ENCODE data around the gene SNCAIP. TPM values are rescaled to one million over a fixed set of nuclear protein-coding genes. Genes with fewer than 3 reads are reported as not detected.

SNCAIP gene
- total and polyA plus RNA-seq, 2 donors (not counting 1 experiment from before 2014, with no cell fraction given) = 1.3 to 4.1 TPM

DNA sequence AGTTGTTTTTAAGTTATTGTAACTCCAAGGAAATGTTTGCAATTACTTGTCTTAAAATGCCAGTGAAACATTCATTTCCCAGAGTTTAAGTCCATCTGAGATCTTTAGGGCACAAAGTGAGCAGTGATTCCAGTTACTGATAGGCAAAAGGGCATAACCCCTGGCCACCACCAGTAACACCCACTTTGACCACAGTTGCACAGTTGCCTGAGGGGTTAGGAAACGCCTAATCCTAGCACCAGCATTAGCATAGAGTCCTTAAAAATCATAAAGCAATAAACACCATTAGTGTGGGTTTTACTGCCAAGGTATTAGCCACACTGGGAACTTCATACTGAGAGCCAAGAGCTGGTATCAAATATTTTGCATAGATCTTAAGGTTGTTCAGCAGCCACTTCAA, 143.9 kb downstream of the SNCAIP start:
- DNase-seq (ENCODE audit: low read depth in 2 of 2) = no peak
- no peaks in the 10 kb centered on the region for H3K4me1 ChIP-seq (ENCODE audit: control insufficient read depth, extremely low read depth, insufficient read depth, low read length)

DNA sequence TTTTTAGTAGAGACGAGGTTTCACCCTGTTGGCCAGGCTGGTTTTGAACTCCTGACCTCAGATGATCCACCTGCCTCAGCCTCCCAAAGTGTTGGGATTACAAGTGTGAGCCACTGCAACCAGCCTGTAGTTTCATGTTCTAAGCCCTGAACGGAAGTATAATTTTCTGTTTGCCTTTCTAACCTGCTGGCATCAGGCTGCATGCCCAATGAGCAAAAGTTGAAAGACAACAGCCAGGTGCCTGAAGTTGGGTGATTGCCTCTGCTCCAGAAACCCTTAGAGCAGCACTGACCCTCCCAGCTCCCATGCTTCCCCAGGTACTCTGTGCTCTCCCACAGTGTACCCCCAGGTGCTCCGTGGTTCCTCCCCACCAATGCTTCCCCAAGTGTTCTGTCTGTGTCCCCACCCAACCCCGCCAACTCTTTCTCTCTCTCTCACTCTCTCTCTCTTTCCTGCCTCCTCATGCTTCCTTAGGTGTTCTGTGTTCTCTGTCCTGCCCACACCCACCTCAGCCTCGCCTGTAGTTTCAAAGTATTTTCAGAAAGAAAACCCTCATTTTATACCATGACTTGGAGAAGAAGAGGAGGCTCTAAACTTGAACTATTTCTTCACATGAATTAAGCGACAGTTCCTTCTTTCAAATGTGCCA, 145.3 kb downstream of the SNCAIP start:
- TF ChIP-seq EZH2 (IDR thresholded peaks at IDR 0.05; ENCODE audit: low read length, missing control alignments) = no peak
- TF ChIP-seq, protein P1, sequence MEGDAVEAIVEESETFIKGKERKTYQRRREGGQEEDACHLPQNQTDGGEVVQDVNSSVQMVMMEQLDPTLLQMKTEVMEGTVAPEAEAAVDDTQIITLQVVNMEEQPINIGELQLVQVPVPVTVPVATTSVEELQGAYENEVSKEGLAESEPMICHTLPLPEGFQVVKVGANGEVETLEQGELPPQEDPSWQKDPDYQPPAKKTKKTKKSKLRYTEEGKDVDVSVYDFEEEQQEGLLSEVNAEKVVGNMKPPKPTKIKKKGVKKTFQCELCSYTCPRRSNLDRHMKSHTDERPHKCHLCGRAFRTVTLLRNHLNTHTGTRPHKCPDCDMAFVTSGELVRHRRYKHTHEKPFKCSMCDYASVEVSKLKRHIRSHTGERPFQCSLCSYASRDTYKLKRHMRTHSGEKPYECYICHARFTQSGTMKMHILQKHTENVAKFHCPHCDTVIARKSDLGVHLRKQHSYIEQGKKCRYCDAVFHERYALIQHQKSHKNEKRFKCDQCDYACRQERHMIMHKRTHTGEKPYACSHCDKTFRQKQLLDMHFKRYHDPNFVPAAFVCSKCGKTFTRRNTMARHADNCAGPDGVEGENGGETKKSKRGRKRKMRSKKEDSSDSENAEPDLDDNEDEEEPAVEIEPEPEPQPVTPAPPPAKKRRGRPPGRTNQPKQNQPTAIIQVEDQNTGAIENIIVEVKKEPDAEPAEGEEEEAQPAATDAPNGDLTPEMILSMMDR (conservative IDR thresholded peaks at IDR 0.05 in 1 of 2, IDR thresholded peaks at IDR 0.05 in 1 of 2; ENCODE audit: low read depth in 1 of 2, low read length in 2 of 2) = no peak
- Histone ChIP-seq H4K20me1 (ENCODE audit: control insufficient read depth, extremely low read depth, insufficient read depth, low read length) (no peaks in the 10 kb centered on the region), H3K79me2 (ENCODE audit: control insufficient read depth, insufficient read depth, low read length) (no peaks in the 10 kb centered on the region)

More for the DNA sequence above, 143.9 kb downstream of the SNCAIP start:
- Histone ChIP-seq H3K4me2 (ENCODE audit: extremely low read depth, insufficient read depth, low read length) (no peak overlapping the region), H3K27ac (ENCODE audit: insufficient read depth, low read length) (no peak overlapping the region), H3K9me3 (ENCODE audit: control insufficient read depth, insufficient read depth, low read depth, low read length) (no peaks in the 10 kb centered on the region), H3K9ac (ENCODE audit: insufficient read depth, low read length) (no peak overlapping the region), H3K36me3 (ENCODE audit: control insufficient read depth, insufficient read depth, low read length) (no peaks in the 10 kb centered on the region), H4K20me1 (ENCODE audit: control insufficient read depth, extremely low read depth, insufficient read depth, low read length) (no peaks in the 10 kb centered on the region), H2AFZ (ENCODE audit: low read length) (no peak overlapping the region), H3K27me3 (ENCODE audit: control insufficient read depth, insufficient read depth, low read length) (no peaks in the 10 kb centered on the region), H3K79me2 (ENCODE audit: control insufficient read depth, insufficient read depth, low read length) (no peaks in the 10 kb centered on the region), H3K4me3 (replicated peaks in 1 of 4; ENCODE audit: control extremely low read depth in 1 of 4, insufficient read depth in 1 of 4, low read depth in 3 of 4, low read length in 4 of 4) (no peak overlapping the region)
- TF ChIP-seq, protein P1 (conservative IDR thresholded peaks at IDR 0.05 in 1 of 2, IDR thresholded peaks at IDR 0.05 in 1 of 2; ENCODE audit: low read depth in 1 of 2, low read length in 2 of 2) = no peak
- no peak for TF ChIP-seq EZH2 (IDR thresholded peaks at IDR 0.05; ENCODE audit: low read length, missing control alignments)

DNA sequence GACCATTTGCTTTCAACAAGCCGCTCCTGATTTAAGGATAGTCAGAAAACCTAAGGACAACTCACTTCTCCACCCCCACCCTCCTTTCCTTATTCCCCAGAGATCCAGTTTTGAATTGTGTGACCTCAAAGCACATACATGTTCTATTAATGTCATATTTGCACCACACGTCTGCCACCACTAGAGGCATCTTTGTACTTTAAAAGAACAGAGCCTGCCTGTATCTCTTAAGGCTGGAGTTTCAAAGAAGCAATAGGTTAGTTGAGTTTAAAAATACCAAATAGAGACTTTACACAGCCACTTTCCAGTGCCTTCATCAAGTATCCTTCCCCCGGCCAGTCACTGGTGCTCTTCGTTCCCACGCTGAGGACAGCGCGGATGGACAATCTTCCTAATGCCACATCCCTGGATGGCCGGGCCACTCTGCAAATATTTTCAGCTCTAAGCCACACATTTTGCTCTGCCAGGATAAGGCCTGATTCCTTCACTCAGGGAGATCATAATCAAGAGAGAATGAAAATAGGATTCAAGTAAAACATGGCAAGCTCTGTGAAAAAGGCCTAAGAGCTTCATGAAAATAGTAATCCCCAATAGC, 146.3 kb downstream of the SNCAIP start:
- H3K4me2 ChIP-seq (ENCODE audit: extremely low read depth, insufficient read depth, low read length) = no peak overlapping the region
- H4K20me1 ChIP-seq (ENCODE audit: control insufficient read depth, extremely low read depth, insufficient read depth, low read length) = no peaks in the 10 kb centered on the region
- H3K4me3 ChIP-seq (replicated peaks in 1 of 4; ENCODE audit: control extremely low read depth in 1 of 4, insufficient read depth in 1 of 4, low read depth in 3 of 4, low read length in 4 of 4) = no peak overlapping the region
- TF ChIP-seq, protein P1 (conservative IDR thresholded peaks at IDR 0.05 in 1 of 2, IDR thresholded peaks at IDR 0.05 in 1 of 2; ENCODE audit: low read depth in 1 of 2, low read length in 2 of 2) = peak; percentile 51 to 59
- TF ChIP-seq EZH2 (IDR thresholded peaks at IDR 0.05; ENCODE audit: low read length, missing control alignments) = no peak
- H3K27ac ChIP-seq (ENCODE audit: insufficient read depth, low read length) = no peak overlapping the region
- no peaks in the 10 kb centered on the region for H3K36me3 ChIP-seq (ENCODE audit: control insufficient read depth, insufficient read depth, low read length)
- no peaks in the 10 kb centered on the region for H3K4me1 ChIP-seq (ENCODE audit: control insufficient read depth, extremely low read depth, insufficient read depth, low read length)
- no peak overlapping the region for H3K9ac ChIP-seq (ENCODE audit: insufficient read depth, low read length)
- peak in 1 of 2 donors; percentile 23 for DNase-seq (ENCODE audit: low read depth in 2 of 2)
- H2AFZ ChIP-seq (ENCODE audit: low read length) = no peak overlapping the region
- H3K9me3 ChIP-seq (ENCODE audit: control insufficient read depth, insufficient read depth, low read depth, low read length) = no peaks in the 10 kb centered on the region
- no peaks in the 10 kb centered on the region for H3K27me3 ChIP-seq (ENCODE audit: control insufficient read depth, insufficient read depth, low read length)
- no peaks in the 10 kb centered on the region for H3K79me2 ChIP-seq (ENCODE audit: control insufficient read depth, insufficient read depth, low read length)

More for the DNA sequence above, 145.3 kb downstream of the SNCAIP start:
- no peak overlapping the region for H3K4me2 ChIP-seq (ENCODE audit: extremely low read depth, insufficient read depth, low read length)
- H3K4me3 ChIP-seq (replicated peaks in 1 of 4; ENCODE audit: control extremely low read depth in 1 of 4, insufficient read depth in 1 of 4, low read depth in 3 of 4, low read length in 4 of 4) = no peak overlapping the region
- no peaks in the 10 kb centered on the region for H3K4me1 ChIP-seq (ENCODE audit: control insufficient read depth, extremely low read depth, insufficient read depth, low read length)
- no peak overlapping the region for H2AFZ ChIP-seq (ENCODE audit: low read length)
- H3K36me3 ChIP-seq (ENCODE audit: control insufficient read depth, insufficient read depth, low read length) = no peaks in the 10 kb centered on the region
- no peaks in the 10 kb centered on the region for H3K27me3 ChIP-seq (ENCODE audit: control insufficient read depth, insufficient read depth, low read length)
- H3K9me3 ChIP-seq (ENCODE audit: control insufficient read depth, insufficient read depth, low read depth, low read length) = no peaks in the 10 kb centered on the region
- DNase-seq (ENCODE audit: low read depth in 2 of 2) = no peak
- H3K27ac ChIP-seq (ENCODE audit: insufficient read depth, low read length) = no peak overlapping the region
- H3K9ac ChIP-seq (ENCODE audit: insufficient read depth, low read length) = no peak overlapping the region

Data from fibroblast of lung (primary cell).